ENCODE results near the gene C17orf113.

C17orf113 gene

DNA sequence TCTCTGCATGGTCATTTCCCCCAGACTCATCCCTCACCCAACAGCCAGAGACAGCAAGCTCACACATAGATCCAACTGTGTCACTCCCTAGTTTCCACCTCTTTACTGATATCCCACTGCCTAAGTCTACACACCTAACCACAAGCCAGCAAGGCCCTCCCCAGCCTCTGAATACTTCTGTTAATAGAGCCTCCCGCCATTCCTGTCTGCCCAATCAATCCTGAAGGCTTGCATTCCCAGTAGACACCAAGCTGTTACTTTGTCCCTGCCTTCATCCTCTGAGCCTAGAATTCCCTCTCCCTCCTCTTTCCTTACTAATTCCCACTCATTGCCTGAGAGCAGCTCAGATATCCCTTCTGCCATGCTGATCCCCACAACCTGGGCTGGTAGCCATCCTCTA, 4.7 kb downstream of the C17orf113 start:
- Histone ChIP-seq H3K9me2 (replicated peaks; ENCODE audit: control insufficient read depth, low read length) (no peaks in the 10 kb centered on the region), H4K20me1 (ENCODE audit: control insufficient read depth, insufficient read depth, low read depth, low read length) (no peaks in the 10 kb centered on the region), H3K27ac (ENCODE audit: low read depth, low read length) (no peak overlapping the region), H3K27me3 (ENCODE audit: control insufficient read depth, low read length) (peaks cover 29% of the 10 kb centered on the region), H3K79me2 (ENCODE audit: control insufficient read depth, low read length) (no peaks in the 10 kb centered on the region), H3K9me3 (ENCODE audit: control insufficient read depth, insufficient read depth, low read length) (no peaks in the 10 kb centered on the region), H3F3A (ENCODE audit: control insufficient read depth, insufficient read depth) (no peaks in the 10 kb centered on the region), H3K4me1 (ENCODE audit: control insufficient read depth, low read length) (no peaks in the 10 kb centered on the region), H3K4me3 (ENCODE audit: low read length) (no peak overlapping the region), H3K36me3 (ENCODE audit: control insufficient read depth, low read length) (no peaks in the 10 kb centered on the region), H3K4me2 (ENCODE audit: low read length) (no peak overlapping the region)
- TF ChIP-seq, protein P1, sequence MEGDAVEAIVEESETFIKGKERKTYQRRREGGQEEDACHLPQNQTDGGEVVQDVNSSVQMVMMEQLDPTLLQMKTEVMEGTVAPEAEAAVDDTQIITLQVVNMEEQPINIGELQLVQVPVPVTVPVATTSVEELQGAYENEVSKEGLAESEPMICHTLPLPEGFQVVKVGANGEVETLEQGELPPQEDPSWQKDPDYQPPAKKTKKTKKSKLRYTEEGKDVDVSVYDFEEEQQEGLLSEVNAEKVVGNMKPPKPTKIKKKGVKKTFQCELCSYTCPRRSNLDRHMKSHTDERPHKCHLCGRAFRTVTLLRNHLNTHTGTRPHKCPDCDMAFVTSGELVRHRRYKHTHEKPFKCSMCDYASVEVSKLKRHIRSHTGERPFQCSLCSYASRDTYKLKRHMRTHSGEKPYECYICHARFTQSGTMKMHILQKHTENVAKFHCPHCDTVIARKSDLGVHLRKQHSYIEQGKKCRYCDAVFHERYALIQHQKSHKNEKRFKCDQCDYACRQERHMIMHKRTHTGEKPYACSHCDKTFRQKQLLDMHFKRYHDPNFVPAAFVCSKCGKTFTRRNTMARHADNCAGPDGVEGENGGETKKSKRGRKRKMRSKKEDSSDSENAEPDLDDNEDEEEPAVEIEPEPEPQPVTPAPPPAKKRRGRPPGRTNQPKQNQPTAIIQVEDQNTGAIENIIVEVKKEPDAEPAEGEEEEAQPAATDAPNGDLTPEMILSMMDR (IDR thresholded peaks at IDR 0.05; ENCODE audit: low read depth, low read length, poor library complexity, severe bottlenecking): no peak
- no peak for TF ChIP-seq EZH2phosphoT487 (IDR thresholded peaks at IDR 0.05; ENCODE audit: borderline replicate concordance, low read length)

DNA sequence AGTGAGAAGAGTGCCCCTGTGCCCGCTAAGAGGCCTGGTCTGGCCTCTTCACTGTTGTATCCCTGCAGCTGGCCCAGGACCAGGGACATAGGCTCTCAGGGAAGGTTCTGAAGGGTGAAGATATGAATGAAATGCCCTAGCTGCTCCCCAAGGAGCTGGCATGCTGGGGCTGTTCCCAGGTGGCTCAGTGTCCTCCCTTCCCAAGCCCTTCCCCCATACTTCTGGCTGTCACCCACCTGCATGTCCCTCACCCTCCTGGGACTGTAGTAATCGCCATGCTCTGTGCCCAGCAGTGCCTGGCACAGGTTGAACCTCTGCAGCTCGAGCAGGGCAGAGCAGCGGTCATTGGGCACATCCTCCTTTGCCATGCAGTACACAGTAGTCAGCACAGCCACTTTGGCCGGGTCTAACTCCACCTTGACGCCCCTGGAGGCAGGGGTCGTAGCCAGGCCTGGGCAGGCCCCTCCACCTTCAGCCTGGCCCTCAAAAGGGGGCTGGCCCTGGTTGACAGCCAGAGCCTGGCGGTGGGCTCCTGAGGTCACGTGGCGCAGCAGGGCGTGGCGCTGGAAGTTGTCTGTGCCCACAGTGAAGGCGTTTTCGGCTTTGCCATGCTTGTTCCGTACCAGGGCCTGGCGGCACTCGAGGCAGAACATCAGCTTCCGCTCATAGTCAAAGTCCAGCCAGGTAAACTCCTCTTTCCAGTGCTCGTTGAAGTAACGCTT, 7.6 kb downstream of the C17orf113 start:
- Histone ChIP-seq H4K20me1 (ENCODE audit: control insufficient read depth, insufficient read depth, low read depth, low read length) (no peaks in the 10 kb centered on the region), H3K4me2 (ENCODE audit: low read length) (no peak overlapping the region), H3K4me1 (ENCODE audit: control insufficient read depth, low read length) (no peaks in the 10 kb centered on the region), H3K9me2 (replicated peaks; ENCODE audit: control insufficient read depth, low read length) (no peaks in the 10 kb centered on the region), H3F3A (ENCODE audit: control insufficient read depth, insufficient read depth) (no peaks in the 10 kb centered on the region), H3K27ac (ENCODE audit: low read depth, low read length) (no peak overlapping the region), H3K36me3 (ENCODE audit: control insufficient read depth, low read length) (no peaks in the 10 kb centered on the region), H3K4me3 (ENCODE audit: low read length) (no peak overlapping the region), H3K79me2 (ENCODE audit: control insufficient read depth, low read length) (no peaks in the 10 kb centered on the region), H3K27me3 (ENCODE audit: control insufficient read depth, low read length) (peaks cover 17% of the 10 kb centered on the region), H3K9me3 (ENCODE audit: control insufficient read depth, insufficient read depth, low read length) (no peaks in the 10 kb centered on the region)
- TF ChIP-seq, protein P1 (IDR thresholded peaks at IDR 0.05; ENCODE audit: low read depth, low read length, poor library complexity, severe bottlenecking): no peak
- no peak for TF ChIP-seq EZH2phosphoT487 (IDR thresholded peaks at IDR 0.05; ENCODE audit: borderline replicate concordance, low read length)

DNA sequence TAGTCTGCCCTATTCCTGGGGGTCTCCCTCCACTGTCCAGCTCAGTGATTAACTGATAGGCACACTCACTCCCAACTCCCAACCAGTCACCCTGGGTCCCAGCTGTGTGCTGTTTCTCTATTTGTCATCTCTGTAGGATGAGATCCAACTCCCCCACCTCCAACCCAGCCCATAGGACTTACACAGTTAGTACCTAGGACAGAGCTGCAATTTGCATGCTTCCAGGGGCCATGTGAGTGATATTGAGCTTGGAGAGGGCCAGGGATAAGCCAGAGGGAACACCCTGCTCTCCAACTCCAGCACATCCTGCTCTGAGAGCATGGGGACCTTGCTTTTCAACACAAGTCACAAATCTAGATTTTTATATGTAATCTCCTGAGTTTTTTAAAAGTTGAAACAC, 8.8 kb downstream of the C17orf113 start:
- H3K9me3 ChIP-seq (ENCODE audit: control insufficient read depth, insufficient read depth, low read length): no peaks in the 10 kb centered on the region
- peaks cover 17% of the 10 kb centered on the region for H3K27me3 ChIP-seq (ENCODE audit: control insufficient read depth, low read length)
- no peaks in the 10 kb centered on the region for H3K36me3 ChIP-seq (ENCODE audit: control insufficient read depth, low read length)
- no peaks in the 10 kb centered on the region for H3K4me1 ChIP-seq (ENCODE audit: control insufficient read depth, low read length)
- H3K27ac ChIP-seq (ENCODE audit: low read depth, low read length): no peak overlapping the region
- H3K9me2 ChIP-seq (replicated peaks; ENCODE audit: control insufficient read depth, low read length): no peaks in the 10 kb centered on the region
- no peaks in the 10 kb centered on the region for H3F3A ChIP-seq (ENCODE audit: control insufficient read depth, insufficient read depth)
- no peak overlapping the region for H3K4me2 ChIP-seq (ENCODE audit: low read length)
- no peak overlapping the region for H3K4me3 ChIP-seq (ENCODE audit: low read length)
- TF ChIP-seq EZH2phosphoT487 (IDR thresholded peaks at IDR 0.05; ENCODE audit: borderline replicate concordance, low read length): no peak
- TF ChIP-seq, protein P1 (IDR thresholded peaks at IDR 0.05; ENCODE audit: low read depth, low read length, poor library complexity, severe bottlenecking): no peak
- no peaks in the 10 kb centered on the region for H4K20me1 ChIP-seq (ENCODE audit: control insufficient read depth, insufficient read depth, low read depth, low read length)
- no peaks in the 10 kb centered on the region for H3K79me2 ChIP-seq (ENCODE audit: control insufficient read depth, low read length)

All from DOHH2 (cell line).